ENCODE results near the gene RPS10. TPM values are rescaled to one million over a fixed set of nuclear protein-coding genes. Genes with fewer than 3 reads are reported as not detected.

Gene RPS10
- total and polyA plus RNA-seq, 2 of the 8 experiments (the other 6 are each of a cell fraction or from before 2014, with no cell fraction given), result 2,408 to 11,142 TPM

DNA sequence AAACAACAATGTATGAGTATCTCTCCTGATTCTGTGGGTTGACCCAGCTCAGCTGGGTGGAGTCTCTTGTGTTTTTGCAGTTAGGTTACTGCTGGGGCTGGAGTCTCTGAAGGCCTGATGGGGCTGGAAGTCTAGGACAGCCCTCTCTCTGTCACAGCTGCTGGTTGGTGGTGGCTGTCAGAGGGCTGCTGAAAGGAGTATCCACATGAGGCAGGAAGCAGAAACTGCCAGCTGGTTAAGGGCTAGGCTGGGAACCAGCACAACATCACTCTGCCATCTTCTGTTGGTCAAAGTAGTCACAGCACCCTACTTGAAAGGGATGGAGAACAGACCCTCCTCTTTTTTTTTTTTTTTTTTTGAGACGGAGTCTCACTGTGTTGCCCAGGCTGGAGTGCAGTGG, 30.0 kb upstream of the RPS10 start:
- ChIA-PET CTCF (ENCODE audit: partially characterized antibody) (interaction anchor here (1.6 kb wide), 1 partner anchor 9 kb away, joined by 4 read pairs; no protein-coding TSS in a partner anchor), POLR2A (ENCODE audit: partially characterized antibody) (interaction anchor here (1.0 to 2.1 kb wide), 2 partner anchors 36 to 41 kb away, joined by 4 to 6 read pairs; no protein-coding TSS in a partner anchor)
- no peak overlapping the region for H3K9ac ChIP-seq (replicated peaks in 1 of 4; ENCODE audit: extremely low read depth in 1 of 4, low read depth in 3 of 4, low read length in 3 of 4)
- no peak overlapping the region for H2AK5ac ChIP-seq (ENCODE audit: low read depth, low read length)
- no peaks in the 10 kb centered on the region for H3K36me3 ChIP-seq (ENCODE audit: control insufficient read depth in 2 of 4, insufficient read depth in 4 of 4, low read length in 3 of 4)
- H2AFZ ChIP-seq (ENCODE audit: low read length), result no peak overlapping the region
- H3K4me2 ChIP-seq (ENCODE audit: insufficient read depth in 1 of 2, low read depth in 2 of 2, low read length in 2 of 2), result no peak overlapping the region
- no peak overlapping the region for H2BK15ac ChIP-seq (ENCODE audit: low read length)
- H3K18ac ChIP-seq (ENCODE audit: extremely low read depth, low read length), result no peak overlapping the region
- DNase-seq (ENCODE audit: low read depth in 1 of 2, low spot score in 2 of 2), result no peak
- H3K79me2 ChIP-seq (ENCODE audit: control insufficient read depth in 1 of 2, insufficient read depth in 2 of 2, low read length in 2 of 2), result no peaks in the 10 kb centered on the region
- H3K23ac ChIP-seq (ENCODE audit: insufficient read length), result no peak overlapping the region
- H3K14ac ChIP-seq (ENCODE audit: insufficient read length), result no peak overlapping the region
- no peak overlapping the region for H3K4me3 ChIP-seq (ENCODE audit: extremely low read depth in 1 of 4, insufficient read depth in 2 of 4, low read depth in 3 of 4, low read length in 4 of 4)
- no peak overlapping the region for H2BK120ac ChIP-seq (replicated peaks; ENCODE audit: low read depth, low read length)
- H2BK12ac ChIP-seq (ENCODE audit: low read depth, low read length), result no peak overlapping the region
- no peaks in the 10 kb centered on the region for H4K20me1 ChIP-seq (replicated peaks in 1 of 2; ENCODE audit: control insufficient read depth in 1 of 2, insufficient read depth in 2 of 2, low read length in 2 of 2)
- H2BK20ac ChIP-seq (ENCODE audit: low read length), result no peak overlapping the region
- no peak overlapping the region for H4K5ac ChIP-seq (ENCODE audit: insufficient read length, low read depth, low read length)
- no peak overlapping the region for H3K4ac ChIP-seq (replicated peaks; ENCODE audit: insufficient read length, low read depth, low read length)
- no peak for FAIRE-seq
- H3K56ac ChIP-seq (replicated peaks; ENCODE audit: insufficient read length, low read depth, low read length), result no peak overlapping the region
- no peak overlapping the region for H3K27ac ChIP-seq (ENCODE audit: low read depth, low read length)
- H4K91ac ChIP-seq (replicated peaks; ENCODE audit: insufficient read length, low read length), result no peak overlapping the region
- 0 out of 4 replicates have a peak, but pooled peaks cover 0 to 5% of the 10 kb centered on the region in 2 experiments for H3K9me3 ChIP-seq (ENCODE audit: insufficient read depth in 2 of 2, low read depth in 1 of 2, low read length in 1 of 2)
- peaks cover 0 to 12% (median 4%) of the 10 kb centered on the region in 4 experiments; a peak in 6 of 7 replicates for H3K4me1 ChIP-seq (replicated peaks in 1 of 4; ENCODE audit: control insufficient read depth in 3 of 4, insufficient read depth in 4 of 4, low read length in 3 of 4)
- no peak overlapping the region for H4K8ac ChIP-seq (ENCODE audit: extremely low read depth, insufficient read depth, low read length)
- H3K27me3 ChIP-seq (replicated peaks in 1 of 4; ENCODE audit: control insufficient read depth in 3 of 4, extremely low read depth in 1 of 4, insufficient read depth in 3 of 4, low read length in 3 of 4), result no peaks in the 10 kb centered on the region
- WGBS, 2 experiments (ENCODE audit: extremely low coverage in 1 of 2, insufficient coverage in 1 of 2, insufficient read length in 1 of 2, insufficient replicate concordance in 2 of 2, low coverage in 1 of 2, low lambda C conversion rate in 2 of 2, missing lambda C conversion rate in 1 of 2), result no CpG with 5 or more reads among the region's 1 CpG
- H2BK5ac ChIP-seq (ENCODE audit: low read depth, low read length), result no peak overlapping the region
- H3K79me1 ChIP-seq (ENCODE audit: low read depth, low read length), result no peaks in the 10 kb centered on the region; the same call in 1 of the 2 replicates
- no peaks in the 10 kb centered on the region for H3K23me2 ChIP-seq (ENCODE audit: low read depth, low read length)
- no peak for TF ChIP-seq PHF8 (conservative IDR thresholded peaks at IDR 0.05; ENCODE audit: low read depth, low read length)
- TF ChIP-seq KDM4A (IDR thresholded peaks at IDR 0.05; ENCODE audit: low read depth, low read length, severe bottlenecking), result no peak
- TF ChIP-seq EP300 (IDR thresholded peaks at IDR 0.05; ENCODE audit: borderline replicate concordance in 1 of 2, low read depth in 2 of 2, low read length in 2 of 2), result no peak
- TF ChIP-seq, protein P1, sequence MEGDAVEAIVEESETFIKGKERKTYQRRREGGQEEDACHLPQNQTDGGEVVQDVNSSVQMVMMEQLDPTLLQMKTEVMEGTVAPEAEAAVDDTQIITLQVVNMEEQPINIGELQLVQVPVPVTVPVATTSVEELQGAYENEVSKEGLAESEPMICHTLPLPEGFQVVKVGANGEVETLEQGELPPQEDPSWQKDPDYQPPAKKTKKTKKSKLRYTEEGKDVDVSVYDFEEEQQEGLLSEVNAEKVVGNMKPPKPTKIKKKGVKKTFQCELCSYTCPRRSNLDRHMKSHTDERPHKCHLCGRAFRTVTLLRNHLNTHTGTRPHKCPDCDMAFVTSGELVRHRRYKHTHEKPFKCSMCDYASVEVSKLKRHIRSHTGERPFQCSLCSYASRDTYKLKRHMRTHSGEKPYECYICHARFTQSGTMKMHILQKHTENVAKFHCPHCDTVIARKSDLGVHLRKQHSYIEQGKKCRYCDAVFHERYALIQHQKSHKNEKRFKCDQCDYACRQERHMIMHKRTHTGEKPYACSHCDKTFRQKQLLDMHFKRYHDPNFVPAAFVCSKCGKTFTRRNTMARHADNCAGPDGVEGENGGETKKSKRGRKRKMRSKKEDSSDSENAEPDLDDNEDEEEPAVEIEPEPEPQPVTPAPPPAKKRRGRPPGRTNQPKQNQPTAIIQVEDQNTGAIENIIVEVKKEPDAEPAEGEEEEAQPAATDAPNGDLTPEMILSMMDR (IDR thresholded peaks at IDR 0.05; ENCODE audit: control extremely low read depth in 1 of 3, insufficient read depth in 1 of 3, low read depth in 1 of 3, low read length in 3 of 3), result no peak
- no peak for TF ChIP-seq SP4 (IDR thresholded peaks at IDR 0.05; ENCODE audit: low read length)
- no peak for TF ChIP-seq EZH2 (IDR thresholded peaks at IDR 0.05; ENCODE audit: low read depth, low read length, severe bottlenecking)
- TF ChIP-seq POLR2AphosphoS5 (IDR thresholded peaks at IDR 0.05; ENCODE audit: low read depth, low read length), result no peak
- no peak for TF ChIP-seq TAF1 (IDR thresholded peaks at IDR 0.05; ENCODE audit: low read depth, low read length)
- no peak for TF ChIP-seq HDAC2 (IDR thresholded peaks at IDR 0.05; ENCODE audit: borderline replicate concordance in 1 of 2, low read depth in 2 of 2, low read length in 2 of 2)
- no peak for TF ChIP-seq ASH2L (IDR thresholded peaks at IDR 0.05; ENCODE audit: low read length)
